ENCODE data around the gene HSD11B1L. TPM values are rescaled to one million over a fixed set of nuclear protein-coding genes. Genes with fewer than 3 reads are reported as not detected.
A peak's percentile ranks its signal among the peaks of the same experiment; 100 is the strongest.

Gene HSD11B1L
- polyA plus RNA-seq, 3 donors = 1.9 to 2.5 (median 2.4) TPM

DNA sequence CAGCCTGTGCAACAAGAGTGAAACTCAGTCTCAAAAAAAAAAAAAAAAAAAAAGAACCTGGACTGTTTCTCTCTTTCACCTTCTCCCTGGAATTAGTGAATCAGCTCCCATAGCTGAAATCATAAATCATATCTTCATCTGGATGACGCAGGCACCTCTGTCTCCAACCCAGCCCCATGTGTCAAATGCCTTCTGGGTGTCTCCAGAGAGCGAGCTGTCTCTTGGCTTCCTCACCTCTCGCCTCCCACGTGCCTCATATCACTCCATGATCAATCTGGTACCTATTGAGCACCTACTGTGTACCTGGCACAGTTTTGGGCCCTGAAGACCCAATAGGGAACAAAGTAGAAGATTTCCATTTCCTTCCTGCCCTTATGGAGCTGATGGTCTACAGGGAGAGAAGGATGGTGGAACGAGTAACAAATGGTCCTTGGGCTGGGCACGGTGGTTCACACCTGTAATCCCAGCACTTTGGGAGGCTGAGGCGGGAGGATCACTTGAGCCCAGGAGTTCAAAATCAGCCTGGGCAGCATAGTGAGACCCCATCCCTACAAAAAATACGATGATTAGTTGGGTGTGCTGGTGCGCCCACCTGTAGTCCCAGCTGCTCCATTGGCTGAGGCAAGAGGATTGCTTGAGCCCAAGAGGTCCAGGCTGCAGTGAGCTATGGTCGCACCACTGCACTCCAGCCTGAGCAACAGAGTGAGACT lies 2.5 kb downstream of the HSD11B1L start:
- H3K36me3 ChIP-seq (replicated peaks in 1 of 2; ENCODE audit: control insufficient read depth in 1 of 2, insufficient read depth in 2 of 2, low read length in 2 of 2) = no peaks in the 10 kb centered on the region
- 89% methylated on average over 8 of the region's 10 CpGs for WGBS (ENCODE audit: insufficient coverage)
- H3K4me3 ChIP-seq (replicated peaks in 1 of 3; ENCODE audit: low read depth in 2 of 3, low read length in 3 of 3) = no peak overlapping the region
- no peak overlapping the region for H3K4me2 ChIP-seq (replicated peaks; ENCODE audit: extremely low read depth, low read length, poor library complexity, severe bottlenecking)
- H3K9me3 ChIP-seq (replicated peaks in 1 of 2; ENCODE audit: control insufficient read depth in 1 of 2, insufficient read depth in 1 of 2, low read length in 2 of 2) = no peaks in the 10 kb centered on the region
- TF ChIP-seq, protein P1, sequence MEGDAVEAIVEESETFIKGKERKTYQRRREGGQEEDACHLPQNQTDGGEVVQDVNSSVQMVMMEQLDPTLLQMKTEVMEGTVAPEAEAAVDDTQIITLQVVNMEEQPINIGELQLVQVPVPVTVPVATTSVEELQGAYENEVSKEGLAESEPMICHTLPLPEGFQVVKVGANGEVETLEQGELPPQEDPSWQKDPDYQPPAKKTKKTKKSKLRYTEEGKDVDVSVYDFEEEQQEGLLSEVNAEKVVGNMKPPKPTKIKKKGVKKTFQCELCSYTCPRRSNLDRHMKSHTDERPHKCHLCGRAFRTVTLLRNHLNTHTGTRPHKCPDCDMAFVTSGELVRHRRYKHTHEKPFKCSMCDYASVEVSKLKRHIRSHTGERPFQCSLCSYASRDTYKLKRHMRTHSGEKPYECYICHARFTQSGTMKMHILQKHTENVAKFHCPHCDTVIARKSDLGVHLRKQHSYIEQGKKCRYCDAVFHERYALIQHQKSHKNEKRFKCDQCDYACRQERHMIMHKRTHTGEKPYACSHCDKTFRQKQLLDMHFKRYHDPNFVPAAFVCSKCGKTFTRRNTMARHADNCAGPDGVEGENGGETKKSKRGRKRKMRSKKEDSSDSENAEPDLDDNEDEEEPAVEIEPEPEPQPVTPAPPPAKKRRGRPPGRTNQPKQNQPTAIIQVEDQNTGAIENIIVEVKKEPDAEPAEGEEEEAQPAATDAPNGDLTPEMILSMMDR (IDR thresholded peaks at IDR 0.05) = no peak
- Mint-ChIP-seq H3K9me3 (peaks cover 0 to 3% (median 0%) of the 10 kb centered on the region in 7 donors), H3K27ac (peak overlapping the region in 1 of 7 donors; percentile 60), H3K4me1 (peaks cover 24% of the 10 kb centered on the region), H3K27me3 (ENCODE audit: low read depth in 3 of 3) (peaks cover 0 to 5% (median 5%) of the 10 kb centered on the region in 3 donors), H3K4me3 (no peak overlapping the region), H3K36me3 (no peaks in the 10 kb centered on the region)
- intact Hi-C loops (cut with micrococcal nuclease) = loop anchor here (10.0 kb wide), 3 partner anchors 111 to 691 kb away; partner anchors contain the start of genes ALKBH7 (in 1 of the 2), DUS3L (in 1 of the 2), NDUFA11 (in 1 of the 2) and PSPN (in 1 of the 2)
- no peak for DNase-seq
- peaks cover 8% of the 10 kb centered on the region for H3K79me2 ChIP-seq (ENCODE audit: insufficient read depth, low read length)
- H4K20me1 ChIP-seq (ENCODE audit: insufficient read depth, low read length) = no peaks in the 10 kb centered on the region
- no peaks in the 10 kb centered on the region for H3K27me3 ChIP-seq (ENCODE audit: control insufficient read depth in 2 of 2, insufficient read depth in 2 of 2, low read length in 2 of 2)
- H3K9ac ChIP-seq (ENCODE audit: insufficient read depth, low read length, poor library complexity, severe bottlenecking) = no peak overlapping the region
- no peak overlapping the region for H2AFZ ChIP-seq (ENCODE audit: insufficient read depth, low read depth, low read length, poor library complexity, severe bottlenecking)
- H3K27ac ChIP-seq (ENCODE audit: low read depth in 1 of 2, low read length in 2 of 2) = no peak overlapping the region
- H3K4me1 ChIP-seq (ENCODE audit: control insufficient read depth in 1 of 2, insufficient read depth in 2 of 2, low read length in 2 of 2) = peaks cover 25 to 40% of the 10 kb centered on the region in 2 donors

DNA sequence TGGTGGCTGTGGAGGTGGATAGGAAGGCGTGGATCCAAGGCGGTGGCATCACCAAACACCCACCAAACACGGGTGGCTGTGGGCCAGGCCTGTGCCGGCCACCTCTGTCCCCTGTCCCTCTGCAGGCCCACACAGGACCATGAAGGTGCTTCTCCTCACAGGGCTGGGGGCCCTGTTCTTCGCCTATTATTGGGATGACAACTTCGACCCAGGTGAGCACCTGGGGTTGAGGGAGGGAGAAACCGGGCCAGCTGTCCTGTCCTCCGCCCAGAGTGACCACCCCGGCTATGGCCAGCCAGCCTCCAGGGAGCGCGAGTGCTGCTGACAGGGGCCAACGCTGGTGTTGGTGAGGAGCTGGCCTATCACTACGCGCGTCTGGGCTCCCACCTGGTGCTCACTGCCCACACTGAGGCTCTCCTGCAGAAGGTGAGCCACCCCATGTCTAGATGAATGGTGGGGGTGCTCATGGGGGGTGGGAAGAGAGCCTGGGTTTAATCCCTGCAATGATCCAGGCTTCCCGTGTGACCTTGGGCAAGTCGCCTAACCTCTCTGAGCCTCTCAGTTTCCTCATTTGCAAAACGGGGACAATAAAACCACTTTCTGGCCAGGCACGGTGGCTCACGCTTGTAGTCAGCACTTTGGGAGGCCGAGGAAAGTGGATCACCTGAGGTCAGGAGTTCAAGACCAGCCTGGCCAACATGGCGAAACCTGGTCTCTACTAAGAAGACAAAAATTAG lies 4.0 kb downstream of the HSD11B1L start:
- TF ChIP-seq, protein P1 (IDR thresholded peaks at IDR 0.05) = no peak
- no peak overlapping the region for H3K4me2 ChIP-seq (replicated peaks; ENCODE audit: extremely low read depth, low read length, poor library complexity, severe bottlenecking)
- DNase-seq = no peak
- H3K27me3 ChIP-seq (ENCODE audit: control insufficient read depth in 2 of 2, insufficient read depth in 2 of 2, low read length in 2 of 2) = no peaks in the 10 kb centered on the region
- peaks cover 20 to 30% of the 10 kb centered on the region in 2 donors for H3K4me1 ChIP-seq (ENCODE audit: control insufficient read depth in 1 of 2, insufficient read depth in 2 of 2, low read length in 2 of 2)
- Mint-ChIP-seq H3K9me3 (peaks cover 0 to 3% (median 0%) of the 10 kb centered on the region in 7 donors), H3K36me3 (no peaks in the 10 kb centered on the region), H3K27ac (no peak overlapping the region), H3K27me3 (ENCODE audit: low read depth in 3 of 3) (peaks cover 0 to 7% (median 5%) of the 10 kb centered on the region in 3 donors), H3K4me1 (peaks cover 17% of the 10 kb centered on the region), H3K4me3 (no peak overlapping the region)
- H3K9ac ChIP-seq (ENCODE audit: insufficient read depth, low read length, poor library complexity, severe bottlenecking) = no peak overlapping the region
- no peaks in the 10 kb centered on the region for H3K36me3 ChIP-seq (replicated peaks in 1 of 2; ENCODE audit: control insufficient read depth in 1 of 2, insufficient read depth in 2 of 2, low read length in 2 of 2)
- H3K9me3 ChIP-seq (replicated peaks in 1 of 2; ENCODE audit: control insufficient read depth in 1 of 2, insufficient read depth in 1 of 2, low read length in 2 of 2) = no peaks in the 10 kb centered on the region
- intact Hi-C loops (cut with micrococcal nuclease) = loop anchor here (10.0 kb wide), 3 partner anchors 110 to 690 kb away; partner anchors contain the start of genes ALKBH7 (in 1 of the 2), DUS3L (in 1 of the 2), NDUFA11 (in 1 of the 2) and PSPN (in 1 of the 2)
- H3K4me3 ChIP-seq (replicated peaks in 1 of 3; ENCODE audit: low read depth in 2 of 3, low read length in 3 of 3) = no peak overlapping the region
- no peak overlapping the region for H3K27ac ChIP-seq (ENCODE audit: low read depth in 1 of 2, low read length in 2 of 2)
- H2AFZ ChIP-seq (ENCODE audit: insufficient read depth, low read depth, low read length, poor library complexity, severe bottlenecking) = no peak overlapping the region
- H4K20me1 ChIP-seq (ENCODE audit: insufficient read depth, low read length) = no peaks in the 10 kb centered on the region
- peaks cover 3% of the 10 kb centered on the region for H3K79me2 ChIP-seq (ENCODE audit: insufficient read depth, low read length)
- 93% methylated on average over 17 of the region's 22 CpGs for WGBS (ENCODE audit: insufficient coverage)

Data from CD14-positive monocyte (primary cell).